Stimulated activated memory B cell treated with anti-CD40 and anti-IgM and Interleukin-4, amounts not matched to agents 10 μg/mL and 1 μg/mL and 100 μg/mL, for 72 hours (primary cell): ENCODE results near the gene CIT.
A peak's percentile ranks its signal among the peaks of the same experiment; 100 is the strongest.

Experiments
- ATAC-seq: fragments of 150-1000 bp; cut with Tn5 transposase; 2 replicates; pipeline ENCODE4 v1.10.0; 2021
- H3K27ac Mint-ChIP-seq: one replicate; pipeline ENCODE4 v1.8.0; 2022; ENCODE audit warnings: mild to moderate bottlenecking, mixed read lengths
- H3K27me3 Mint-ChIP-seq: one replicate; pipeline ENCODE4 v1.8.0; 2022; ENCODE audit warnings: mixed read lengths
- H3K36me3 Mint-ChIP-seq: one replicate; pipeline ENCODE4 v1.8.0; 2022; ENCODE audit warnings: mixed read lengths
- H3K4me1 Mint-ChIP-seq: one replicate; pipeline ENCODE4 v1.8.0; 2022; ENCODE audit warnings: mixed read lengths
- H3K4me3 Mint-ChIP-seq: one replicate; pipeline ENCODE4 v1.8.0; 2022; ENCODE audit warnings: mild to moderate bottlenecking, moderate library complexity, mixed read lengths
- H3K9me3 Mint-ChIP-seq: one replicate; pipeline ENCODE4 v1.8.0; 2022; ENCODE audit warnings: mixed read lengths

CIT gene

GRCh38 chr12:119802472-119802871, 74.6 kb downstream of the CIT start:
- H3K27ac Mint-ChIP-seq: no peak overlapping the region
- peaks cover 6% of the 10 kb centered on the region for H3K36me3 Mint-ChIP-seq
- H3K4me3 Mint-ChIP-seq: no peak overlapping the region
- peaks cover 4% of the 10 kb centered on the region for H3K9me3 Mint-ChIP-seq
- H3K4me1 Mint-ChIP-seq: no peaks in the 10 kb centered on the region
- ATAC-seq: no peak
- no peaks in the 10 kb centered on the region for H3K27me3 Mint-ChIP-seq

- no peaks in the 10 kb centered on the region for H3K27me3 Mint-ChIP-seq
- ATAC-seq: no peak
- H3K9me3 Mint-ChIP-seq: no peaks in the 10 kb centered on the region
- H3K27ac Mint-ChIP-seq: no peak overlapping the region
- no peak overlapping the region for H3K4me3 Mint-ChIP-seq
- H3K36me3 Mint-ChIP-seq: no peaks in the 10 kb centered on the region
- no peaks in the 10 kb centered on the region for H3K4me1 Mint-ChIP-seq
Observed at GRCh38 chr12:119797090-119797489, 80.0 kb downstream of the CIT start.

- Mint-ChIP-seq H3K9me3 (no peaks in the 10 kb centered on the region), H3K36me3 (no peaks in the 10 kb centered on the region), H3K4me3 (no peak overlapping the region), H3K4me1 (no peaks in the 10 kb centered on the region), H3K27ac (no peak overlapping the region), H3K27me3 (no peaks in the 10 kb centered on the region)
- no peak for ATAC-seq
Observed at GRCh38 chr12:119796292-119796691, 80.8 kb downstream of the CIT start.

- no peak for ATAC-seq
- Mint-ChIP-seq H3K27me3 (no peaks in the 10 kb centered on the region), H3K4me1 (no peaks in the 10 kb centered on the region), H3K36me3 (peaks cover 5% of the 10 kb centered on the region), H3K27ac (no peak overlapping the region), H3K9me3 (no peaks in the 10 kb centered on the region), H3K4me3 (no peak overlapping the region)
Observed at GRCh38 chr12:119791453-119791852, 85.7 kb downstream of the CIT start.

DNA sequence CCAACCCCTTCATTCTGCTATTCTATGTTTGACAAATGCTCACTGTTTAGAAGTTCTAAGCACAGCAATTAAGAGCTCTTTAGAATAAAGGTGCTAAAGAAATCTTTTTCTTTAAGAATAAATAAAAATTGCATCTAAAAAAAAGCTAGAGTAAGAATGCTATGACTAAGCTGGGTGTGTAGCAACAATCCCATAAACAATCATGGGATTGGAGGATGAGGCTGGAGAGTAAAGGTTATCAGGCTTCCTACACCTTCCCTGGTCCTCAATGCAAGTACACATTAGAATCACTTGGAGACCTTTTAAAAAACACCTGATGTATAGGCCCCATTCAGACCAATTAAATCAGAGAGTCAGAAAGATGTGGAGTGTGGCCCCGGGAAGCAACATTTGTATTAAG, 88.3 kb downstream of the CIT start:
- H3K4me3 Mint-ChIP-seq: no peak overlapping the region
- no peaks in the 10 kb centered on the region for H3K4me1 Mint-ChIP-seq
- no peaks in the 10 kb centered on the region for H3K27me3 Mint-ChIP-seq
- peaks cover 4% of the 10 kb centered on the region for H3K9me3 Mint-ChIP-seq
- no peak overlapping the region for H3K27ac Mint-ChIP-seq
- peaks cover 5% of the 10 kb centered on the region for H3K36me3 Mint-ChIP-seq
- no peak for ATAC-seq

DNA sequence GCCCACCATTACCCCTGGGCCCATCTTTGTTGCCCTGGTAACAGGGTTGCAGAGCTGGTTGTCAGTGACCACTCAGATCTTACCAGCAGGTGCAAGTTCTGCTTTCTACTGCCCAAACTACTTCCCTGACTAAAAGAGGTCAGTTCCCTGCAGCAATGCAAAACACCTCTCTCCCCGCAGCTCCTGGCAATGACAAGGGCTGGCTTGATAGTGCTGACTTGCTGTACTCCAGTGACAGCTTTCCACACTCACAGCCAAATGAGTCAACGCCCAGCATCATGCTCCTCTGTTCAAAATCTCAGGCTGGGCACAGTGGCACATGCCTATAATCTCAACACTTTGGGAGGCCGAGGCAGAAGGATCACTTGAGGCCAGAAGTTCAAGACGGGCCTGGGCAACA, 90.6 kb downstream of the CIT start:
- no peak for ATAC-seq
- no peak overlapping the region for H3K27ac Mint-ChIP-seq
- H3K4me1 Mint-ChIP-seq: peaks cover 6% of the 10 kb centered on the region
- H3K4me3 Mint-ChIP-seq: no peak overlapping the region
- H3K27me3 Mint-ChIP-seq: no peaks in the 10 kb centered on the region
- H3K9me3 Mint-ChIP-seq: peaks cover 4% of the 10 kb centered on the region
- peaks cover 5% of the 10 kb centered on the region for H3K36me3 Mint-ChIP-seq

DNA sequence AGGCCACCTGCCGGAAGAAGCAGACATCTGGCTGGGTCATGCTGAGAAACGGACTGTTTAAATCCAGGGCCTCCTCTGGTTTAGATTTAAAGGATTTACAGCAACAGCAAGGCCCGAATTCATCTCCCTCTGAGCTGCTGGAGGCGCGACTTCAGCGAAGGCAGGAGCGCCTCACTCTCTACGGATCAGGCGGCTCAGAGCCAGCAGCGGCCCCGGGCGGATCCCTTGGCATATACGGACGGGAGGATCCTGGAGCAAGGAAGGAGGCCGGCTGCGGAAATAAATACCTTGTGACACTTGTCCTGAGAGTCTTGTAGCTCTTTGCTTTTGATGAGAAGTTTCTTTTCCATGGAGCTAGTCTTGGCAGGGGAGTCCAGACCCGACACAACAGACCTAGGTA, 92.4 kb downstream of the CIT start:
- Mint-ChIP-seq H3K27ac (no peak overlapping the region), H3K4me3 (no peak overlapping the region), H3K36me3 (peaks cover 5% of the 10 kb centered on the region), H3K4me1 (peaks cover 12% of the 10 kb centered on the region), H3K27me3 (no peaks in the 10 kb centered on the region), H3K9me3 (peaks cover 4% of the 10 kb centered on the region)
- no peak for ATAC-seq

DNA sequence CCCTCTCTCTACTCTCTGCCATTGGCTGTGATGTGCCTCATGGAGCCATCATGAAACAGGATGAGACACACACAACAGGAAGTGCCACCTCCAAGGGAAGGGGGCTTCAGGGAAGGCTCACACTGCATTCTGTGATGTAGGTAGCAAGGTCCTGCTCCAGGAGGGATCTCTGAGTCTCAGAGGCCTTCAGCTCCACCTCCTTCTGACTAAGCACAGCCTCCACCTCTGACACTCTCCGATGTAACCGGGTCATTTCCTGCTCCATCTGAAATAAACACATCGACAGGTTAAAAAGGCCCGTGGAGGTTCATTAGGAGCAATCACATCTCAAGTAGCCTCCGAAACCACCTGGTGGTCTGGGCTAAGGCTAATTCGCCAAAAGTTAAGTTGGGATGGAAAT, 93.3 kb downstream of the CIT start:
- Mint-ChIP-seq H3K4me3 (no peak overlapping the region), H3K27ac (no peak overlapping the region), H3K27me3 (no peaks in the 10 kb centered on the region), H3K4me1 (peaks cover 12% of the 10 kb centered on the region), H3K9me3 (peaks cover 4% of the 10 kb centered on the region), H3K36me3 (peaks cover 5% of the 10 kb centered on the region)
- no peak for ATAC-seq

- Mint-ChIP-seq H3K9me3 (peaks cover 4% of the 10 kb centered on the region), H3K4me1 (peaks cover 12% of the 10 kb centered on the region), H3K27ac (no peak overlapping the region), H3K27me3 (no peaks in the 10 kb centered on the region), H3K36me3 (no peaks in the 10 kb centered on the region), H3K4me3 (no peak overlapping the region)
- peak; percentile 47 for ATAC-seq
Observed at GRCh38 chr12:119781804-119782203, 95.3 kb downstream of the CIT start.

GRCh38 chr12:119780786-119781434, 96.2 kb downstream of the CIT start:
- no peaks in the 10 kb centered on the region for H3K36me3 Mint-ChIP-seq
- peaks cover 12% of the 10 kb centered on the region for H3K4me1 Mint-ChIP-seq
- H3K27ac Mint-ChIP-seq: no peak overlapping the region
- ATAC-seq: no peak
- peaks cover 4% of the 10 kb centered on the region for H3K9me3 Mint-ChIP-seq
- no peak overlapping the region for H3K4me3 Mint-ChIP-seq
- H3K27me3 Mint-ChIP-seq: no peaks in the 10 kb centered on the region

DNA sequence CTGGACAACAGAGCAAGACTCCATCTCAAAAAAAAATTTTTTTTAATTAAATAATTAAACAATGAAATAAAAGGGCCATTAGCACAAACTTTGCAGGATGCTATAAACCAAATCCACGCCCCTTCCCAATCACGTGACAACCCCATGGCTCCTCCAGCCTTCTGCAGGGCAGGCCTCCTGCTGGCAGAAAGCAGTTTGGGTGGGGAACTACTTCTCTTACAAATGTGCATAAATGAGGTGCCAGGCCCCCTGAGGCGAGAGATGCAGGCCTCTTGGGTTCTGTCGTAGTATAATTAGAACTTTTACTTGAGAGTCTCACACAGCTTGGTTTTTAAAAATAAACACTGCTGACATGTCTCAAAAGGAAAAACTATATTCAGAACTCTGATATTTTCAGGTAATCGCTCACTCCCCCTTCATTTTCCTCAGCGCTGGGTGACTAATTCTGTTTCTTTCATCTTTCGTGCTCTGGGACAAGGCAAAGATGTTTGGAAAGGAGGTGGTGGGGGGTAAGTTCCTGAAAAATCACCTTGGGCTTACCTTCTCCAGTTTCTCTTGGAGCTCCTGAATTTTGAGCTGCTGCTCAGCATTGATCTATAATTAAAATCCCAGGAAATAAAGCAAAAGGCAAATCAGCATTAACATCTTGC, 101.7 kb downstream of the CIT start:
- Mint-ChIP-seq H3K36me3 (peaks cover 15% of the 10 kb centered on the region), H3K9me3 (no peaks in the 10 kb centered on the region), H3K4me3 (no peak overlapping the region), H3K4me1 (no peaks in the 10 kb centered on the region), H3K27ac (no peak overlapping the region), H3K27me3 (no peaks in the 10 kb centered on the region)
- no peak for ATAC-seq

DNA sequence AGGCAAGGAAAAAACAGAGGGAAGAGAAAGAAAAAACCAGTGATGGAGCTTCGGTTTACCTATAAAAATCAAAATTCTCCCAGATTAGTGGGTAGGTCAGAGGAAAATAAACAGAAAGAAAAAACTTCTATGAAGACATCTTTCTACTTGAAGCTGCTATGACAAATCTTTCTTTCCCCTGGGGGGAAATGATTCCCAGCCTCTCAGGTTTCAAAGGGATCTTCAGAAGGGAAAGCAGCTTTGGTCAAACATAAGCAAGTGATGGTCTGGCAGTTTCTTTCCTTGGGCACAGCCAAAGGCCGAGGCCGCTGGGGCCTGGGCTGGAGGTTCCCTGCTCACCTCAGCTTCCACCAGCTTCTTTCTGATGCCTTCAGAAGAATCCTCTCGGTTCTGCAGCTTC, 104.7 kb downstream of the CIT start:
- peaks cover 15% of the 10 kb centered on the region for H3K36me3 Mint-ChIP-seq
- no peak for ATAC-seq

DNA sequence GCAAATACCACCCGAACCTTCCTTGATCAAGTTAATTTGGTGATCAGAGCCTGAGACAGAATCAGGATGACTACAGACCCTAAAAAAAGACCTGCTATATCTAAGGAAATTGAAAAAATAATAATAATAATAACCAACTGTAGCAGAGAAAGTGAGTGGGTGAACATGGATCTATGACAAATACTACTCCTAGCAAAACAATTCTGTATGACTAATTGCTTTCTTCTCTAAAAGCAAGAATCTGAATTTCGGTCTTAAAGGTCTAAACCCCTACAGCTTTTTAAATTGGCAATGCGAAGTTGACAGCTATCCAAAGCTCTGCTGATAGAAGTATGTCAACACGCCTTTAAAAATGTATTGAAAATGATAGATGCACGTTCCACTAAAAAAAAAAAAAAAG, 107.0 kb downstream of the CIT start:
- Mint-ChIP-seq H3K9me3 (no peaks in the 10 kb centered on the region), H3K27ac (no peak overlapping the region), H3K4me1 (no peaks in the 10 kb centered on the region), H3K27me3 (no peaks in the 10 kb centered on the region), H3K36me3 (peaks cover 15% of the 10 kb centered on the region), H3K4me3 (no peak overlapping the region)
- no peak for ATAC-seq

More for the DNA sequence above, 104.7 kb downstream of the CIT start:
- Mint-ChIP-seq H3K4me3 (no peak overlapping the region), H3K27ac (no peak overlapping the region), H3K27me3 (no peaks in the 10 kb centered on the region), H3K9me3 (no peaks in the 10 kb centered on the region), H3K4me1 (no peaks in the 10 kb centered on the region)

DNA sequence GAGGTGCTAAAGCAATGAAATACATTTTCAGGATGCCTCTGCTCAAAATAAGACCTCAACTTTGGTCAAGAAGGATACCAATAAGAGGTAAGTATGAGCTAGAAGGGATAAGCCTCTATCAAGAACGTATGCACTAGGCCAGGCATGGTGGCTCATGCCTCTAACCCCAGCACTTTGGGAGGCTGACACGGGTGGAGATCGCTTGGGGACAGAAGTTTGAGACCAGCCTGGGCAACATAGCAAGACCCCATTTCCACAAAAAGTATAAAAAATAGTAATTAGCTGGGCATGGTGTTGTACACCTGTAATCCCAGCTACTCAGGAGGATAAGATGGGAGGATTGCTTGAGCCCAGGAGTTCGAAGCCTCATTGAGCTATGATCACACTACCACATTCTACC, 114.5 kb downstream of the CIT start:
- Mint-ChIP-seq H3K9me3 (no peaks in the 10 kb centered on the region), H3K27ac (no peak overlapping the region), H3K4me1 (no peaks in the 10 kb centered on the region), H3K27me3 (no peaks in the 10 kb centered on the region), H3K36me3 (peaks cover 40% of the 10 kb centered on the region), H3K4me3 (no peak overlapping the region)
- no peak for ATAC-seq

DNA sequence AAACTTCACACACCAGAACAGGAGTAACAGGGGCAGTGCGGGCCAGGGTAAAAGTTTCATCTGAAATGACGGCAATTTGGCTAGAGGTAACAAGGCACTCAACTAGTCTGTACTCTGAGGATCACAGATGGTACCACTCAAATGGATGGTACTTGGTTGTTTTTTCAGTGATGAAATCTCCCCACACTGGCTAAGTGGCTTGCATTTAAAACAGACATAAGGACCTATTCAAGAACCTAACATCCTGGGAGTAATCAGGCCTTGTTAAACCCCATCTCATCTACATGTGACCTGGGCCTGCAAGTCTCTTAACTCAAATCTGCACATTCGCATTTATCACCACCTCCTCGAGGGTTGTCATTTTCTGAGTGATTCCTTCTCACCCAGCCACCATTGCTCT, 118.4 kb downstream of the CIT start:
- H3K36me3 Mint-ChIP-seq: peaks cover 40% of the 10 kb centered on the region
- ATAC-seq: no peak

GRCh38 chr12:119758234-119758633, 118.9 kb downstream of the CIT start:
- H3K4me1 Mint-ChIP-seq: no peaks in the 10 kb centered on the region
- no peak overlapping the region for H3K27ac Mint-ChIP-seq
- H3K9me3 Mint-ChIP-seq: no peaks in the 10 kb centered on the region
- no peak for ATAC-seq
- peaks cover 35% of the 10 kb centered on the region for H3K36me3 Mint-ChIP-seq
- no peak overlapping the region for H3K4me3 Mint-ChIP-seq
- no peaks in the 10 kb centered on the region for H3K27me3 Mint-ChIP-seq

More for the DNA sequence above, 118.4 kb downstream of the CIT start:
- Mint-ChIP-seq H3K27me3 (no peaks in the 10 kb centered on the region), H3K27ac (no peak overlapping the region), H3K4me3 (no peak overlapping the region), H3K9me3 (no peaks in the 10 kb centered on the region), H3K4me1 (no peaks in the 10 kb centered on the region)
